Transverse colon (tissue), 4 donors: Measurements from ENCODE around the gene TNFSF10. TPM values are rescaled to one million over a fixed set of nuclear protein-coding genes. Genes with fewer than 3 reads are reported as not detected.

Source experiments
- DNase-seq: peaks from one replicate; pipeline ENCODE4 v3.0.0-alpha.2; 2019
- H3K27ac ChIP-seq, 4 donors: fragments of 200-600 bp; sonication (generic); 2 replicates each; pipeline ENCODE4 v1.5.1; 2016 to 2018; ENCODE audit warnings: inconsistent platforms in 4 of 4
- H3K27me3 ChIP-seq: fragments of 200-600 bp; sonication (generic); 2 replicates; pipeline ENCODE4 v1.5.1; 2017; ENCODE audit warnings: inconsistent platforms
- H3K36me3 ChIP-seq, 4 donors: fragments of 200-600 bp; sonication (generic); 2 replicates each; pipeline ENCODE4 v1.5.1; 2017 to 2019; ENCODE audit warnings: inconsistent platforms in 4 of 4
- H3K4me1 ChIP-seq, 4 donors: fragments of 200-600 bp; sonication (generic); 2 replicates each; pipeline ENCODE4 v1.5.1; 2017 to 2020; ENCODE audit warnings: inconsistent platforms in 4 of 4
- H3K4me3 ChIP-seq, 4 donors: fragments of 200-600 bp; sonication (generic); 1 replicate in 1 of 4; 2 replicates in 3 of 4; pipeline versions ENCODE4 v1.5.1 to v1.6.1; 2017 to 2019; ENCODE audit warnings: inconsistent platforms in 4 of 4
- H3K9me3 ChIP-seq, 2 donors: fragments of 200-600 bp; sonication (generic); 2 replicates each; pipeline ENCODE4 v1.5.1; 2017 to 2019; ENCODE audit warnings: inconsistent platforms in 2 of 2
- CTCF ChIP-seq, 5 experiments: fragments of 200-600 bp in 3 of 5; fragments of 450-650 bp in 2 of 5; sonication (generic) in 3 of 5; IDR thresholded peaks; 1 replicate in 2 of 5; 2 replicates in 3 of 5; pipeline ENCODE4 v1.5.1; 2016 to 2017; ENCODE audit warnings: antibody characterized with exemption in 5 of 5, inconsistent platforms in 3 of 5, mild to moderate bottlenecking in 2 of 5, moderate library complexity in 1 of 5
- EP300 ChIP-seq: sonication (generic); formaldehyde crosslinking; IDR thresholded peaks from one replicate; pipeline ENCODE4 v1.6.1; 2017; ENCODE audit warnings: antibody characterized with exemption, low read depth
- POLR2A ChIP-seq: fragments of 450-650 bp; IDR thresholded peaks from one replicate; pipeline ENCODE4 v1.6.1; 2016; ENCODE audit warnings: antibody characterized with exemption, mild to moderate bottlenecking, moderate library complexity
- POLR2AphosphoS5 ChIP-seq, 3 donors: sonication (generic); formaldehyde crosslinking; IDR thresholded peaks; one replicate each; pipeline ENCODE4 v1.6.1; 2016; ENCODE audit warnings: antibody characterized with exemption in 3 of 3
- WGBS, 2 donors: methylation state at CpG; one replicate each; pipeline ENCODE4 v1.1.5; 2018; ENCODE audit warnings: low coverage in 1 of 2; 5-methylcytosine and 5-hydroxymethylcytosine counted together
- in situ Hi-C, 4 donors: fragments of 200-750 bp; cut with MboI; loops; one replicate each; pipeline versions ENCODE4 v1.15.0 to v1.15.1; 2017; ENCODE audit warnings: low sequenced_read_pairs in 3 of 4, low pct_ligation_motif_present in 1 of 4, low pct_unique_long_range_greater_than_20kb in 1 of 4
- intact Hi-C: fragments of 100-400 bp; cut with DNase I; formaldehyde crosslinking; loops from one replicate; pipeline ENCODE4 v1.15.1; 2023; ENCODE audit warnings: low total_unique reads
- total RNA-seq, 4 donors: library from RNA; depleted of rRNA; stranded (reverse); fragments of >200 nt; gene quantifications; one replicate each; pipeline ENCODE4 v1.1.0, GENCODE V29; 2016

The TNFSF10 gene
- total RNA-seq, 4 donors from 2014 or later, result 73.8 to 150 (median 125) TPM

- WGBS, 2 donors, result 63 to 67% methylated on average over 1 to 5 of the region's 5 CpGs
- DNase-seq, result no peak
- in situ Hi-C loops, result no loop called here
- no peak for TF ChIP-seq POLR2AphosphoS5 (IDR thresholded peaks at IDR 0.05)
- TF ChIP-seq CTCF (IDR thresholded peaks at IDR 0.05), result no peak
- no peak for TF ChIP-seq EP300
- no peak for TF ChIP-seq POLR2A
- intact Hi-C loops, result no loop called here
- Histone ChIP-seq H3K27me3 (no peaks in the 10 kb centered on the region), H3K9me3 (no peaks in the 10 kb centered on the region), H3K4me3 (no peak overlapping the region), H3K36me3 (no peaks in the 10 kb centered on the region), H3K4me1 (peaks cover 5 to 33% (median 18%) of the 10 kb centered on the region in 4 donors), H3K27ac (peak overlapping the region; percentile 66 to 73 (median 72))
Observed at GRCh38 chr3:172536993-172537419, 13.8 kb upstream of the TNFSF10 start.

- in situ Hi-C loops (no loop called here), intact Hi-C loops (no loop called here)
- no peaks in the 10 kb centered on the region for H3K9me3 ChIP-seq
- DNase-seq, result no peak
- 50 to 67% methylated on average over 1 of the region's 1 CpG for WGBS, 2 donors
- peak overlapping the region; percentile 66 to 73 (median 72) for H3K27ac ChIP-seq
- H3K27me3 ChIP-seq, result no peaks in the 10 kb centered on the region
- no peak overlapping the region for H3K4me3 ChIP-seq
- peaks cover 5 to 28% (median 17%) of the 10 kb centered on the region in 4 donors for H3K4me1 ChIP-seq
- TF ChIP-seq POLR2A (no peak), CTCF (IDR thresholded peaks at IDR 0.05) (no peak), POLR2AphosphoS5 (IDR thresholded peaks at IDR 0.05) (peak in 1 of 3 donors; percentile 34)
- H3K36me3 ChIP-seq, result no peaks in the 10 kb centered on the region
Observed at GRCh38 chr3:172536505-172536904, 13.3 kb upstream of the TNFSF10 start.

GRCh38 chr3:172530566-172530965 lies 7.3 kb upstream of the TNFSF10 start:
- 40 to 69% methylated on average over 2 of the region's 2 CpGs for WGBS, 2 donors
- no peaks in the 10 kb centered on the region for H3K36me3 ChIP-seq
- no peaks in the 10 kb centered on the region for H3K27me3 ChIP-seq
- no peak for TF ChIP-seq POLR2AphosphoS5 (IDR thresholded peaks at IDR 0.05)
- no peak for DNase-seq
- intact Hi-C loops (no loop called here), in situ Hi-C loops (no loop called here)
- no peaks in the 10 kb centered on the region for H3K4me1 ChIP-seq
- no peaks in the 10 kb centered on the region for H3K9me3 ChIP-seq
- no peak overlapping the region for H3K4me3 ChIP-seq
- H3K27ac ChIP-seq, result no peak overlapping the region

GRCh38 chr3:172530101-172530561 lies 6.9 kb upstream of the TNFSF10 start:
- Histone ChIP-seq H3K27me3 (no peaks in the 10 kb centered on the region), H3K27ac (no peak overlapping the region), H3K4me3 (no peak overlapping the region), H3K9me3 (no peaks in the 10 kb centered on the region), H3K4me1 (no peaks in the 10 kb centered on the region), H3K36me3 (no peaks in the 10 kb centered on the region)
- no peak for DNase-seq
- intact Hi-C loops, result no loop called here
- in situ Hi-C loops, result no loop called here
- WGBS, 2 donors, result 76% methylated on average over 2 of the region's 2 CpGs; no CpG with 5 or more reads in 1 of the 2 donors
- no peak for TF ChIP-seq POLR2A
- no peak for TF ChIP-seq CTCF (IDR thresholded peaks at IDR 0.05)
- no peak for TF ChIP-seq POLR2AphosphoS5 (IDR thresholded peaks at IDR 0.05)
- no peak for TF ChIP-seq EP300

- no peak overlapping the region for H3K4me3 ChIP-seq
- intact Hi-C loops, result loop anchor here (10.0 kb wide), 1 partner anchor 46 kb away; no protein-coding TSS in a partner anchor
- no peak for DNase-seq
- H3K27me3 ChIP-seq, result no peaks in the 10 kb centered on the region
- 90 to 97% methylated on average over 3 of the region's 3 CpGs for WGBS, 2 donors
- TF ChIP-seq CTCF (IDR thresholded peaks at IDR 0.05) (no peak), POLR2A (no peak), POLR2AphosphoS5 (IDR thresholded peaks at IDR 0.05) (no peak)
- H3K27ac ChIP-seq, result no peak overlapping the region
- no peaks in the 10 kb centered on the region for H3K36me3 ChIP-seq
- peaks cover 3 to 11% (median 5%) of the 10 kb centered on the region in 4 donors for H3K4me1 ChIP-seq
- in situ Hi-C loops, result no loop called here
- no peaks in the 10 kb centered on the region for H3K9me3 ChIP-seq
Observed at GRCh38 chr3:172528677-172529076, 5.4 kb upstream of the TNFSF10 start.
